DMS53 treated with DMSO at 0.1 percent for 48 hours (cell line): ENCODE data around the gene MYEF2.

Experiments
- DNase-seq: peaks from one replicate; lab custom pipeline; 2025; ENCODE audit not compliant: unreplicated experiment; lab: John Stamatoyannopoulos, UW

The MYEF2 gene, protein sequence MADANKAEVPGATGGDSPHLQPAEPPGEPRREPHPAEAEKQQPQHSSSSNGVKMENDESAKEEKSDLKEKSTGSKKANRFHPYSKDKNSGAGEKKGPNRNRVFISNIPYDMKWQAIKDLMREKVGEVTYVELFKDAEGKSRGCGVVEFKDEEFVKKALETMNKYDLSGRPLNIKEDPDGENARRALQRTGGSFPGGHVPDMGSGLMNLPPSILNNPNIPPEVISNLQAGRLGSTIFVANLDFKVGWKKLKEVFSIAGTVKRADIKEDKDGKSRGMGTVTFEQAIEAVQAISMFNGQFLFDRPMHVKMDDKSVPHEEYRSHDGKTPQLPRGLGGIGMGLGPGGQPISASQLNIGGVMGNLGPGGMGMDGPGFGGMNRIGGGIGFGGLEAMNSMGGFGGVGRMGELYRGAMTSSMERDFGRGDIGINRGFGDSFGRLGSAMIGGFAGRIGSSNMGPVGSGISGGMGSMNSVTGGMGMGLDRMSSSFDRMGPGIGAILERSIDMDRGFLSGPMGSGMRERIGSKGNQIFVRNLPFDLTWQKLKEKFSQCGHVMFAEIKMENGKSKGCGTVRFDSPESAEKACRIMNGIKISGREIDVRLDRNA

DNA sequence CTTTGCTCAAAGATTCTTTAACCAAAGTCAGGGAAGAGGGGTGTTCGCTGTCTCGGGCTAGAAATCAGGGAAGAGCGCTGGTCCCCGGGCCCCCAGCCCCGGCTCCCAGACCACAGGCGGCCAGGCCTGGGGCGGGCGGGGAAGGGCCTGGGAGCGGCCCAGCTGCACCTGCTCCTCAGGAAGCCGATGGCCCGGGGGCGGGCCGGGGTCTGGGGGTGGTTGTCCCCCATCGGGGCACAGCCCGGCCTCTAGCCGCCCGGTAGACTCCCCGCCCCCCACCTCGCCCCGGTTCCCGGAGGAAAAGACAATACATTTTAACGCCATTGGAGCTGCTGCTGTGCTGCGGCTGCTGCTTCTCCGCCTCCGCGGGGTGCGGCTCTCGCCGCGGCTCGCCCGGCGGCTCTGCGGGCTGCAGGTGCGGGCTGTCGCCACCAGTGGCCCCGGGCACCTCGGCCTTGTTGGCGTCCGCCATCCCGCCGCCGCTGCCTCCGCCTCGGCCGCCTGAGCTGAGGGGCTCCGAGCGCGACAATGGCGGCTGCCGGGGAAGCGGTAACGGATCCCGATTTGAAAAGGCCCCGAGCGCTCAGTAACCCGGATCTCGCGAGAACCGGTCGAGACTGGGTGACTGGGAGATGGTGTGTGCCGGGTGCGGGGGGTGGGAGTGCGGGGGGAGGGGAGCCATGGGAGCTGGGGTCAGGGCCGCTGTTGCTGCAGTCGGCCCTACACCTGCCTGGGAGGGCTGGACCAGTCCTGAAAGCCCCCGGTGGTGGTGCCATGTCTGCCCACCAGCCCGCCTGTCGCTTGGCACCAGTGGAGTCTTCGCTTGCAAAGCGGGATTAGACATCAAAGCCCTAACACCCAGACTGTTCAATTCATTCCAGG, at the start of gene MYEF2:
TSS of gene MYEF2 (minus strand) at position 530 of the 882 bp plus-strand sequence. CDS start at position 472, 58 bp downstream.
- peak; percentile 43 for DNase-seq

- no peak for DNase-seq
Observed at GRCh38 chr15:48225771-48226170, 47.7 kb upstream of the MYEF2 start.

DNA sequence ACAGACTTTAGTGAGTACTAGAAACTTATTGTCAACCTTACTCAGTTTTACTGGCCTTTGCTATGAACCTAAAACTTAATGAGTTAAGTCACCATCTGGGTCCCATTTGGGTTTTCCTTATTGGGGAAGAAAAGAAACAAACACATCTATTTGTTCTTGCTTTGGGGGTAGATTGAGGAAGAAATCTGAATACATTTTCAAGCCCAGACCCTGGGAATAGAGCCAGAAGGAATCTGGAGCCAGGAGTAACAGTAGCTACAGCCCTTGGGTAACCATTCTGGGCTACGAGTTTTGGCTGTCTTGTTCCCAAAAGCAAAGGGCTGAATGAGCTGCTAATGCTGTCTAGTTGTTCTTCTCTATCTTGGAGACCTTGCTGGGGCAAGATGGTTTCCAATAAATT, 44.5 kb upstream of the MYEF2 start:
- DNase-seq = no peak

DNA sequence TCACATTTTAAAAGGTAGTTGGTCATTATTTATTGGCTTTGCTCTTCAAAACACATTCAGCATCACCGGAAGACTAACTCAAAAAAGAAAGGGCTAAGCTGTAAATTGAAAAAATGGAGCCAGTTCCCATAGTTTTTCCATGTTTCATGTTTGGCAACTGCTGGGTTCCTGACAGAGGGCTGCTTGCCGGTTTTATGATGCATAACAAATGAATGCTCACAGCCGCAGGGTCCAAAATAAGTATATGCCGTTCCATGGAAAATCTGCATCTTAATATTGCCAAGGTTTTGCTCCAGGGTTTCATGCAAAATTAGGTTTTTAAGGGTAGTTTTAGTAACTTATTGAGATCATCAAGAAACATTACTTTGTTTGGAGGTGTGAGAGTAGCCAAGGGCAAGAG, 43.8 kb upstream of the MYEF2 start:
- DNase-seq = no peak

GRCh38 chr15:48221261-48221660, 43.2 kb upstream of the MYEF2 start:
- DNase-seq = no peak

DNA sequence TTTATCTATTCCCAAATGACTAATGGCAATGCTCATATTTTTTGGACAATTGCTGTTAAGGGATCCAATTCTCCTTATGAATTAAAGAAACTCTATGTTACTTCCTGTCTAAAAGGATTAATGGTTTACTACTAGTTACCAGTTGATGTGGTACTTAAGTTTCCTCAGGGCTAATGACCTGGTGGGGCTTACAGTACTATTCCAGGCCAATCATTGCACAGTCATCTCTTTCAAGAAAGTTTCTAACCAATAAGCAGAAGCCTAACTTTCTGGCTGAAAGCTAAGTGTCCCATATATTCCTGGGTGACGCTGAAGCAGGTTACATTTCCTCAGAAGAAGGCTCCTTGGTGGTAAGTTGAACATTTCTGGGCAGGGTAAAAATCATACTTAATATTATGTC, 27.9 kb upstream of the MYEF2 start, which contains the start of gene SLC12A1:
TSS of gene SLC12A1 (plus strand) at position 322 of the 400 bp plus-strand sequence. CDS start 1,418 bp downstream, outside the sequence.
- no peak for DNase-seq

- DNase-seq = no peak
Observed at GRCh38 chr15:48202068-48202467, 24.0 kb upstream of the MYEF2 start.

- peak; percentile 27 for DNase-seq
Observed at GRCh38 chr15:48191574-48192225, 13.6 kb upstream of the MYEF2 start, which contains the start of gene CTXN2. CTXN2 (plus strand) TSS chr15:48191665; CDS start chr15:48201301, 9,636 bp downstream.

DNA sequence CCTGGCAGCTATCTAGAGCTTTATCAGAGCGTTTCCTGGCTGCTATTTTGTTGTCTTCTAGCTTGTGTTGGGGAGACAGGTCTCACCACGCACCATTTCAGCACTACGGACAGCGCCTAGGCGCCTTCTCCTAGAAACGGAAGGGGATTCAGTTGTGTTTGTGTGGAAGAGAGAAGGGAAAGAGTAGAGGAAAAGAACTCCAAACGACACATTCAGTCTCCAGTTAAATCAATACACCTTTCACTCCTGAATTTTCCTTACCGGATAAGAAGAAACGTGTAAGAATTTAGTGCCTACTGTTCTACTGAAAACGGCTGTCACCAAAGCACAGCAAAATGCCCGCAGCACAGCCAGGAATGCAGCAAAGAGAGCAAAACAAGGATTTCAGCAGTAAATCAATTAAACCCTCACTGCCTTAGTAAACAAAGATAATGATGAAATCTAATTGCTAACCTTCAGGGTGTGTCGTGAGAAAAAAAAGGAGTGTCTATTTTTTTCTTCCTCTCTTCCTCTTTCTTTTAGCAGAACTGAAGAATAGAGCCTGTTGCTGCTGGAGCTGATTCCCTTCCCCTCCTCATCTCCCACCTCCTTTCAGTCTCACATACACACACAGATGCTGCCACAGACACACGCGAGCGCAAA, 13.0 kb upstream of the MYEF2 start:
- DNase-seq = peak; percentile 17

GRCh38 chr15:48186271-48186670, 8.2 kb upstream of the MYEF2 start:
- DNase-seq = no peak

- no peak for DNase-seq
Observed at GRCh38 chr15:48185529-48185928, 7.4 kb upstream of the MYEF2 start.

- DNase-seq = no peak
Observed at GRCh38 chr15:48182749-48183148, 4.7 kb upstream of the MYEF2 start.

DNA sequence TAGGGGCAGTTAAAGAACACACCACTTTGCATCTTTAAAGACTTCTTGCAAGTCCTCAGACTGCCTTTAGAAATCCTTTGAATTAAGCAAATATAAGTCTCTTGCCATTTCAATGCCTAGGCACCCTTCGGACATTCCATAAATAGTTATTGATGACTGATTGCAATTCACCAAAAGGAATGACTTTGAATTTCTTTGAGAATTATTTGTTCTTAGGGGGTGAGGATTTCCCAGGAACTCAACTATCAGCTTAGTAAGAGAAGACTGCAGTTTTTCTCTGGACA, 495 bp upstream of the MYEF2 start:
- DNase-seq = no peak

GRCh38 chr15:48177383-48177765, 721 bp downstream of the MYEF2 start:
- peak; percentile 38 for DNase-seq

DNA sequence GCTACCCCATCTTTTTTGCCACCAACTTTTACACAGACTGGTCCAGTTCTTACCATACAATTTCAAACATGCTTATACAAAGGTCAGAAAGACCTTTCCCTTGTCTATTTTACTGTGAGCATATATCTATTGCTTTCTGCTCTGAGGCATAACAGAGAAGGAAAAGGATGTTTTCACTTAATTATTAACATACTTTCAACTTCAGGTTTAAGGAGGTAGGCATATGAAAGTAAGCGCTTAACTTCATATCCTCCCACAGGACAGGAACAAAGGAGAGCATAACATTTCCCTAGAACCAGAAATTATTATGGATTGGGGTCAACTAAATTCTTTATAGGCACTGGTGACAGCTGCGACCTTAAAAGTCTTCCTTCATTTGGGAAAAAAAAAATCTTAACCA, 1.1 kb downstream of the MYEF2 start:
- no peak for DNase-seq

- no peak for DNase-seq
Observed at GRCh38 chr15:48176112-48176511, 2.0 kb downstream of the MYEF2 start.

GRCh38 chr15:48175126-48175525, 3.0 kb downstream of the MYEF2 start:
- DNase-seq = no peak

GRCh38 chr15:48170981-48171380, 7.1 kb downstream of the MYEF2 start:
- no peak for DNase-seq

DNA sequence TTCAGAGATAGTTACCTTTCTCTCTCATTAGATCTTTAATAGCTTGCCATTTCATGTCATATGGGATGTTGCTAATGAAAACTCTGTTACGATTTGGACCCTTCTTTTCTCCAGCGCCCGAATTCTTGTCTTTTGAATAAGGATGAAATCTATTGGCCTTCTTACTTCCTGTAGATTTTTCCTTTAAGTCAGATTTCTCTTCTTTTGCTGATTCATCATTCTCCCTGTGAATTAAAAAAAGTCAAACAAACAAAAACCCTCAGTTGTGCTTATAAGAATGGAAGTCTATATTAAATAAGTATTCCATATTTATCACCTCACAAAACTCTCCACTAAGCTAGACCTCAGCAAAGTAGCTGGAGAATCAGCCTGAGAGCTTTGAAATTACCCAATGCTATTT, 9.5 kb downstream of the MYEF2 start:
- no peak for DNase-seq

GRCh38 chr15:48153526-48153925, 24.6 kb downstream of the MYEF2 start:
- DNase-seq = no peak

DNA sequence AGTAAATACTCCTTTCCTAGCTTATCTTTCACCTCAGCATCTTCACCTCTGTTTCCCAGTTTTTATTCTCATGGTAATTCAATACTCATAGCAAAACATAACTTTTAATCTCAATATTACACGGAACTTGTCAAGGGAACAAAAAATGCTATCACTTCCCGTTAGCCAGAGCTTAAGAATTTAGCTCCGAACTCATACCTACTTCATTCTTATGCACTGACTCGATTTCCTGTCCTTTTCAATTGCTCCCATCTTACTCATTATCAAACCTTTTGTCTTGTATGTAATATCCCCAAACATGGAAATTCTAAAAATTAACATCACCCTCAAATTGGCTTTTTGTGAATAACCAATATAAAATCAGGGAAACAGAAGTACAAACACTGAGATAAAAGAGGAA, 28.2 kb downstream of the MYEF2 start:
- no peak for DNase-seq
